HK-2 (cell line): ENCODE data around the gene KRT7.
"Not testable (repeated sequence)": the region's sequence is repeated elsewhere in the genome, so short reads cannot be mapped to it uniquely, and the experiment has no call there.

Source experiments
- DNase-seq: peaks from one replicate; pipeline ENCODE4 v3.0.0-alpha.2; 2018; ENCODE audit not compliant: unreplicated experiment

The KRT7 gene

DNA sequence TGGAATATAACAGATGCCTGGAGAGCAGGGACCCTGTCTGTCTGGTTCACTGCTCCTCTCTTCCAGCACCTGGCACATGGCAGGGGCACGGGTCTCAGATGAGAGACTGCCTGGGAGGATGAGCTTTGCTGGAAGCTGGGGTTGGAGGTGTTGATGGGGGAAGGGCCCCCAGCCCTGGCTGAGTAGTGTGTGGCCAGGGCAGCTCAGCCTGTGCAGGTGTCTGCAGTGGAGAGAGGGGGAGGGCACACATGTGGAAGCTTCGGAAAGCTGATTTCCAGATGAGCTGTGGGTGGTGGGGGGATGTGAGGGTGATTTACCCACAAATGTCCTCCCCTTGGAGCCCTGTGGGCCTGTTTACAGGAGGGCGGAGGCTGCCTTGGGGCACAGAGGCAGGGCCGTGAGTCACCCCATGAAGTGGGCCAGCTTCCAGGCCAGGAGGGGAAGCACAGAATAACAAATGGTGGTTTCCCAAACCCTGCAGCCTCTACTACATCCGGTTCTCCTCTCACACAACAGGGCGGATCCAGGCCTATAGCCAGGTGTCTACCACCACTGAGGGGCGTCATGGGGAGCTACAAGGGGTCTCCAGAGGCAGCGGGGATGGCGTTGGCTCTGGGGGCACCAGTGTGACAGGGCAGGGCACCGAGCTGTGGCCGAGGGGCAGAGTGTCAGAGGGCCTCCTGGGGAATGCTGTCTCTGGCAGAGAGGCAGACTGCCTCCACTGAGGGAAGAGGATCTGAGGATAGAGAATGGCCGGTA lies 11.0 kb downstream of the KRT7 start:
- DNase-seq: peak; percentile 87

DNA sequence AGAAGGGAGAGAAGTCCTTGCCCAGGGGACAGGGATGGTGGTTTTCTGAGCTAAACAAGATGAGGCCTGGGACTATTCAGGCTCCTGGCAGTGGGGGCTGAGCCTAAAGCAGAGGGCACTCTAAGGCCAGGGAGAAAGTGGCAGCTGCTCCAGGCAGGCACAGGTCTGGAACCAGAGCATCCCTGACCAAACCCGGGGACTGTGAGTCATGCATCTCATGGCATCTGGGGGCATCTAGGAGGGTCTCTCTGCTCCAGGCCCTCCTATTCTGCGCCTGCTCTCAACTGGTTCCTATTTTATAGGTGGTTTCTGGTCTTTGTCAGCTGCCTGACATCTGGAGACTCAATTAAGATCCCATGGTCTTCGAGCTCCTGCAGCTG lies 11.6 kb downstream of the KRT7 start:
- DNase-seq: no peak

DNA sequence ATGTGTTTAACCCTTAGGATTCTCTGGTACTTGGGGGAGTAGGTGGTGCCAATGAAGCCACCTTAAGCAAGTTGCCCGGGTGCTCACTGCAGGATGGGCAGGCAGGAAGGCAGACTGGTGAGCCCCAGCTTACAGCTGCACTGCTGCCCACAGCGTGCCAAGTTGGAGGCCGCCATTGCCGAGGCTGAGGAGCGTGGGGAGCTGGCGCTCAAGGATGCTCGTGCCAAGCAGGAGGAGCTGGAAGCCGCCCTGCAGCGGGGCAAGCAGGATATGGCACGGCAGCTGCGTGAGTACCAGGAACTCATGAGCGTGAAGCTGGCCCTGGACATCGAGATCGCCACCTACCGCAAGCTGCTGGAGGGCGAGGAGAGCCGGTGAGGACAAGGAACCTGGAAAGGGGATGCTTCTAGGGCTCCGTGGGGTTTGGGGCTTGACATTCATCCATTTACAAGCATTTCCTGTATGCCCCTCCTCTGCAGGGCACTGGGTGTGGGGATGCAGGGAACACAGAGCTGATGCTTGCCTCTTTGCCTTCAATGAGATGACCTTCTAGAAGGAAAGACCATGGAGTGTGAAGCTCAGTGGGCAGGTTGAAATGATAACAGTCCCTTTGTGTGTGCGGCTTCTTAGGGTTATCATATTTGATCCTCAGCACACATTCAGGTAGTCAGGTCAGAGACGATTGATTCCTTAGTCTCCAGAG lies 12.4 kb downstream of the KRT7 start:
- no peak for DNase-seq

DNA sequence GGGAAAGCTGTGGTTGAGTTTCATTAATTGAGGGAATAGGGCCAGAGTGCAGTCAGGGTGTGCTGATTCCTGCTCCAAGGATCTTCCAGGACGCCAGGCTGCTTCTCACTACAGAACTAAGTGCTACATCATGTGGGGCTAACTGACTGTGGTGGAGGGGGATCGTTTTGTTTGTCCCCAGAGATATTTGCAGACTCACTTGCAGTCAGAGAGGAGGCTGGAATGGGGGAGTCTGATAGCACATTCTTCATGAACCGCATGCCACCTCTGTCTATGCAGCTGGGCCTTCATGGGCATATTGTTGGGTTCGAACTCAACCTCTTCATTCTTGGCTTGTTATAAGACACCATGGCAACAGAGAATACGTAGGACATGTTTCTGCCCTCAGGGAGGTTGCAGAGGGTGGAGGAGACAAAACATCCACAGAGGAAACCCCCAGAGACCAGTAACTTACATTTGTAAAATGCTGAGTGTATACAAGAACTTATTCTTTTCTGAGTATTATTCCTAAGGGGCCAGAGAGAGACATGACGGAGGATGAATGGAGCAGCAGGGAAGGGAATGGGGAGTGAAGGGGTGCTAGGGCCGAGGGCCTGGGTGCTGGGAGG lies 13.0 kb downstream of the KRT7 start:
- no peak for DNase-seq

DNA sequence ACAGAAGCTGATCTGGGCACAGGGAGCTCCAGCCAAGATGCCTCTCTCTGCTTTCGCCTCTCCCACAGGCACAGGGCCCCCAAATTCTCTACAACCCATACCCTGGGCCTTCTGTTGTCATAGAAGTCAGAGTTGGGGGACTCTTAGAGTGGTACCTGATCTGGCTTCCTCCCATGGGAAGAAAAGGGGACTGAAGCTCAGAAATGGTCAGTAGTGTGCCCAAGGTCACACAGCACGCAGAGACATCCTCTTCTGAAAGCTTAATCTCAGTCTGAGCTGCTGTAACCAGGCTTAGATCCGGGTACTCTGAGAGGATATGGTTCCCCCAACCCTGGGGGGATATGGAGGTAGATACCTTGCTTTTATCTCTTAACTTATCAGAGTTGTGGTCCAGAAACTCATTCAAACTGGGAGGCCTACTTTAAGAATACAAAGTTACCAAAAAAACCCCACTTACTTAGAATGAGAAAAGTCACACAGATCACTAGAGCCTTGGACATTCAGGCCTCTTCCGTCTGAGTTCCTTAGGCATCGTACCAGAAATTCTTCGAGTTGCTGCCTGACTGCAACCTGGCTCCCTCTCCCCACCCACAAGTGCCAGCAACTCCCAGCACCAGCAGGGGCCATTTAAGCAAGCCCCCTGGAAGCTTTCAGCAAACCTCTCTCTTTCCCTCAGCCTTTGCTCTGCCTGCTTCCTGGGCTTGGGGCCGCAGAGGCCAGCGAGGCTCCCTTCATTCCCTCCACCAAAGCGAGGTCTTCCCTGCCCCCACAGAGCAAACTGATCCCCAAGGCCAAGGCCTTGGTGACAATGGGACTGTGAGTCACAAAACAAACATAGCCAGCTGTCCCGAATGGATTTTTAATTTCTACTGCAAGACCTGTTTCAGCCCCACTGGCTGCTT lies 13.9 kb downstream of the KRT7 start:
- DNase-seq: no peak

DNA sequence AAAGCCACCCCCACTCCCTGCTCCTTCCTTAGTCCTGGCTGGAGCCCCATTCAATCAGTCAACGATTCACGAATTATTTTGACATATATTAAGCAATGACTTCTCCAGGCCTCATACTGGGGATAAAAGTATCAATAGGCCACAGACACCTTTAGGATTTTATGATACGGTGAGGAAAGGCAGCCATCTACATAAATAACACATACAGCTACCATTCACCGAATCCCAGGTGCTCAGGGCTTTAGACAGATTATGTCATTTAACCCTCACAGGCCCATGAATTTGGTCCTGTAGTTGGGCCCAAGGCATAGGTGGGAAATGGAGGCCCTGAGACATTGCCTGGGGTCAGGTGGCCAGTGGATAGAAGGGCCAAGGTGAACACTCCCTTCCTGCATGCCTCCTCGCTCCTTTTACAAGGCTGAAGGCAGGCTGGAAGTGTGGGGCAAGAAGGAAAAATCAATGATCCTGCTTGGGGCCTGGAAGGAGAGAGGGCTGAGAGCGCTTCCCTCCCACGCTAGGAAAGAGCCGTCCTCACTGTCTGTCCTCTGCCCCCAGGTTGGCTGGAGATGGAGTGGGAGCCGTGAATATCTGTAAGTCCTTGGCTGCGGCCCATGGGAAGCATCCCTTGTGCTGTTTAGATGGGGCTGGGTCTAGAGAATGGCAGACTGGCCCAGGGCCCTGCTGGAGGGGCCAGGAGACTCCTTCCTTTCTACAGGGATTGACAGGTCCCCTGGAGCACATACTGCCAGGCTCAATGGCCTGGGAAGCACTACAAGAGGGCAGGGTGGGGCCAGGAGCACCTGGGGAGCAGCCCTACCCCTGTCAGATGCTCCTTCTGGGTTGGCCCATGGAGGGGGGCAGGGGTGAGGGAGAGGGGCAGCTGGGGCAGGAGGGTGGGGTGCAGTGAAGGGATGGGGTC lies 14.8 kb downstream of the KRT7 start:
- DNase-seq: no peak

DNA sequence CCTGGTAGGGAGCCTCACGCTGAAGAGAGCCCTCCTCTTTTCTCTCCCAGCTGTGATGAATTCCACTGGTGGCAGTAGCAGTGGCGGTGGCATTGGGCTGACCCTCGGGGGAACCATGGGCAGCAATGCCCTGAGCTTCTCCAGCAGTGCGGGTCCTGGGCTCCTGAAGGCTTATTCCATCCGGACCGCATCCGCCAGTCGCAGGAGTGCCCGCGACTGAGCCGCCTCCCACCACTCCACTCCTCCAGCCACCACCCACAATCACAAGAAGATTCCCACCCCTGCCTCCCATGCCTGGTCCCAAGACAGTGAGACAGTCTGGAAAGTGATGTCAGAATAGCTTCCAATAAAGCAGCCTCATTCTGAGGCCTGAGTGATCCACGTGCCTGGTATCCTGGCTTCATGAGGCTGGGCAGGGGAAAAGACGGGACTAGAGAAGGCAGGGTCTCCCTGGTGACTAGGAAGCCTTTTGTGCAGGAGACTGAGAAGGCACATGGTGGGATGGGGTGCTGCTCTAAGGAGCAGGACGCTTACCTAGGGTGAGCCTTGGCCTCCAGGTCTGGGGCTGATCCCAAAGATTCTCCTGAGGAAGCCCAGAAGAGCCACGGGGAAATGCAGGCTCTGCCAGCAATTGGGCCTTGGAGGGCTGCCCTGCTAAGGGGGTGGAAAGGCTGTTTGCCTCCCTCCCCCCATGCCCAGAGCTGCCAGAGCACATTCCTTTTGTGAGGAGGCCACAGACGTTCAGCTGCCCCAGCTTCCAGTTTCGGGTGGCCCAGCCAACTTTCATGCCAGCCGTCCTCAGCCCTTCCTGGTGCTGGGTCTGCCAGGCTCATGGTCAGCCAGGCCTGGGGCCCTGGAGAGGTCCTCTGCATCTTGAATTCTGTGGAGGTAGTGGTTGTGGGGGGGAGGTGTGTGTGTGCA lies 15.8 kb downstream of the KRT7 start:
- no peak for DNase-seq

DNA sequence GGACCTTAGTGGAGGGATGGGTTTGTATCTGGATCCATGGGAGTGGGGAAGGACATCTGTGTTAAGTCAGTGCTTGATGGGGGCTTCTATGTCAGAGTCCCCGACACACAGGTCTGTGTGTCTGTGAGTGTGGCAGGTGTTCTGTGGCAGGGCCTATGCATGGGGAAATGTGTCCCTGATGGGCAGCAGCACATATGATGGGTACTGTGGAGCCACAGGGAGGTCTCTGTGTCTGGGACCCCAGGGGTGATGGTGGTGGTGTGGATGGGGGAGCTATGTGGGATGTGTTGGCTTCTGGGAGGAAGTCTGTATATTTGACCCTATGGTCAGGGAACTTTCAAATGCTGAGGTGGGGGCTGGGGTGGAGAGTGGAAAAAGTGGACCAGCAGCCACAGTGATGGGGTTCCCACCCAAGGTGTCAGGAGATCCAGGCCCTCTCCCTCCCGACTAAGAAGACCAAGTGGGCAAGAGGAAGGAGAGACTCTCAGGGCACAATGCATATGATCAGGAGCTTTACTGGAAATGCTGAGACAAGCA lies 16.5 kb downstream of the KRT7 start:
- no peak for DNase-seq

DNA sequence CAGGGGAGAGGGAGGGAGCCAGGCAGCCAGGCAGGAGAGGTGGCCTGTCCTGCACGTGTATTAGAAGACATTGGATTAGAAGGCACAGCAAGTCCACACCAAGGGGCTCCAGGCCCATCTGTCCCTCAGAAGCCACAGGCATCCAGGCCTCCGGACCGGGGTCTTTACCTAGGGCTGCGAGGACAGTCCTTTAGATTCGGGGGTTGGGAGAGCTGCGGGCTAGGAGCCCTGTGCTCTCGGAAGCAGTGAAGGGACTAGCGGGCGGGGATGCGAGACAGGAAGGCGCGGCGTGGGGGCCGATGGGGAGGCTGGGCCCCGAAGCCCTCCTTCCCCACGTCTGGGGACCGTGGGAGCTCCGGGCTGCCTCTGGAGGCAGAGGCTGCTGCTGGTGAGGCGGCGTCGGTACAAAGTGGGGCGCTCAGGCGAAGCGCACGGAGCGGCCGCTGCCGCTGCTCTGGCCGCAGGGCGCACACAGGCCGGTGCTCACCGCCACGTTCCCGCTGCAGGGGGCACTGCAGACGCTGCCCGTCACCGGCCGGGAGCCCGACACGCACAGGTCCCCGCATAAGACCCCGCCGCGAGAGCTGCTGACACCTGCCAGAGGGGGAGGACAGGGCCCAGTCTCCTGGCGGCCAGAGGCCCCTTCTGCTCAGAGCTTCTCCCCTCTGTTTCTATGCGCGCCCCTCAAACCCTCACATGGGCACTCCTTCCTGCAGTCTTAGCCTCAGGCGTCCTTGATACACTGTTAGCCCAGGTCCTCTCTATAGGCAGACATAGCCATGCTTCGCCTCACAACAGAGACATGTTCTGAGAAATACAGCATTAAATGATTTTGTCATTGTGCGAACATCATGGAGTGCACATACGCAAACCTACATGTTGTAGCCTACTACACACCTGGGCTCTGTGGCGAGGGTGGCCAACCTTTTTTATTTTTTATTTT lies 17.3 kb downstream of the KRT7 start:
- DNase-seq: no peak

DNA sequence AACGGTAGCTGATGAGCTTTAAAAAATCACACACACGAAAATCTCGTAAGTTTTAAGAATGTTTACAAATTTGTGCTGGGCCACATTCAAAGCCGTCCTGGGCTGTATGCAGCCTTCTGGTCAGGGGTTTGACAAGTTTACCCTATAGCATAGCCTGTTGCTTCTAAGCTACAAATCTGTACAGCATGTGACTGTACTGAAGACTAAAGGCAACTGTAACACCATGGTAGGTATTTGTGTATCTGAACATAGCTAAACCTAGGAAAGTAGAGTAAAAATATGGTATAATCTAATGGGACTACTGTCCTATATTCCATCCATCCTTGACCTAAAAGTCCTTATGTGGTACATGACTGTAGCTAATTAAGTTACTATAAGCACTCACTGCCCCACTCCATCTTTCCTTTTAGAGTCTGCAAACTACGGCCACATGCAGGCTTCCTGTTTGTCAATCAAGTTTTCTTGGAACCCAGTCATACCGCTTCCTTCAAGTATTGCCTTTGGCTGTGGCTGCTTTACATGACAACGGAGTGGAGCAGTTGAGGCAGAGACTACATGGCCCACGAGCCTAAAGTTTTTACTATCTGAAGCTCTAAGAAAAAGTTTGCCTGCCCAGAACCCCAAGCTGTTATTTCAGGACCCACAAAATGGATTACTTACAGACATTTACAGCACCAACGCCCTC lies 18.5 kb downstream of the KRT7 start:
- no peak for DNase-seq

DNA sequence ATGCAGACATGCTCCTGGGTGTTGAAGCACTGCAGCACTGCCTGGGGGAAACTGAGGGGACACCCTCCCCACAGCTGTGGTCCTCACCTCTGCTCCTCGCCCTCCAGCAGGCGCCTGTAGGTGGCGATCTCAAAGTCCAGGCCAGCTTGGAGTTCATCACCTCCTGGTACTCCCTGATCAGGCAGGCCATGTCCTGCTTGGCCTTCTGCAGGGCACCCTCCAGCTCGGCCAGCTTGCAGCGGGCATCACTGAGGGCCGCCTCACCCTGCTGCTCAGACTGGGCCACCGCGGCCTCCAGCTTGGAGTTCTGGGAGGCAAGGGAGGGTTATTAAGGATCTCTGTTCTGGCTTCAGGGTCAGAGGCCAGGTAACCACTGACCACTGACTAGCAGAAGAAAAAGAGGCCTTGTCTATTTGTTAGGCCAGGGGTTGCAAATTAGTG lies 19.2 kb downstream of the KRT7 start:
- not testable (repeated sequence) for DNase-seq

DNA sequence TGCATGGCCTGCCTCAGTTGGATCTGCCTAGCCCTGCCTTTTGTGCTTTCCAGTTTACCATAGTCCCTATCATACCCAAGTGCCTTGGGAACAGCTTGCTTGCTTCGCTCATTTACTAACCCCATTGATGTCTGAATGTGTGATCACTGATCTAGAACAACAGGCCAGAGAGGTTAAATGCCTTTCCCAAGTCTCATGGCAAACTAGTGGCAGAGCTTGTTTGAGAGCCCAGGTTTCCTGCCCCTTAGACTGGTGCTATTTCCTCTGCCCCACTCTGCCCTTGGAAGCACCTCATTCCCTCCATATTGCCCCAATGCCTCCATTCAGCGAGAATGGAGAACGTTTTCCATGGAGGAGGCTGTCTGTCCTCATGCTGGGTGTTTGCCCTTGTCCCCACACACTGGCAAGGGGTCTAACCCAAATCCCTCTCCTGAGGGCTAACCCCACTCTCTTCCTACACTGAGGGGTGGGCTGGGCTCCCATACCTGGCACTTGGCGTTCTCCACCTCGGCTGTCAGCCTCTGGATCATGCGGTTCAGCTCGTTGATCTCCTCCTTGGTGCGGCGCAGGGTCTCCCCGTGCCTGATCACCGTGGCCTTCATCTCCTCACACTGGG lies 19.8 kb downstream of the KRT7 start:
- no peak for DNase-seq

DNA sequence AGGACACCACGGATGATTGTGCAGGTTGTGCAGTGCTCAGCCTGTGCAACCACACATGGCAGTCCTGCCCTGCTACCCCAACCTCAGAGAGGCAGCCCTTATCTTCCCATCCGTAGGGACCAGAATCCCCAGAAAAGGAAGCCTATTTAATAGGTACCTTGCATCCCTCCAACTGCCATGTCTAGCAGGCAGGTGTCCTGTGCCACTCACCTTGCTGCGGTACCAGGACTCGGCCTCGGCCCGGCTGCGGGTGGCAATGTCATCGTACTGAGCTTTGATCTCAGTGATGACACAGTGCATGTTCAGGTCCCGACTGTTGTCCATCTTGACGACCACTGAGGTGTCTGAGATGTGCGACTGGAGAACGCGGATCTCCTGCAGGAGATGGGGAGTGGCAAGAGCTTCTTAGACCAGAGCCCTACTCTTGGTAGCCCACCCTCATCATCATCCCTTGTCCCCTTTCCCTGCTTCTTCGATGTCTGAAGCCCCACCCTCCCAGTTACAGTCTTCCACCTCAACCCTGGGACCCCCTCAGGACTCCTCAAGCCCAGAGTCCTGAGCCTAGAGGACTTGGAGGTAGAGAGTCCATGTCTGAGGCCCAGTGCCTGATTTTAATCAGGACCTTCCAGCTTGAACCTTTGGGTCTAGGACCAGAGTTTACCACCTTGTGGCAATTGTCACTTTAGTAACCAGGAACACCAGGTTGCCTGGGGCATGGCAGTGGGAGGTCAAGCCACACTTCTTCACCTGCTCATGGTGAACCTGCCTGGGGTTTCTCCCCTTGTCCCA lies 20.5 kb downstream of the KRT7 start:
- no peak for DNase-seq

DNA sequence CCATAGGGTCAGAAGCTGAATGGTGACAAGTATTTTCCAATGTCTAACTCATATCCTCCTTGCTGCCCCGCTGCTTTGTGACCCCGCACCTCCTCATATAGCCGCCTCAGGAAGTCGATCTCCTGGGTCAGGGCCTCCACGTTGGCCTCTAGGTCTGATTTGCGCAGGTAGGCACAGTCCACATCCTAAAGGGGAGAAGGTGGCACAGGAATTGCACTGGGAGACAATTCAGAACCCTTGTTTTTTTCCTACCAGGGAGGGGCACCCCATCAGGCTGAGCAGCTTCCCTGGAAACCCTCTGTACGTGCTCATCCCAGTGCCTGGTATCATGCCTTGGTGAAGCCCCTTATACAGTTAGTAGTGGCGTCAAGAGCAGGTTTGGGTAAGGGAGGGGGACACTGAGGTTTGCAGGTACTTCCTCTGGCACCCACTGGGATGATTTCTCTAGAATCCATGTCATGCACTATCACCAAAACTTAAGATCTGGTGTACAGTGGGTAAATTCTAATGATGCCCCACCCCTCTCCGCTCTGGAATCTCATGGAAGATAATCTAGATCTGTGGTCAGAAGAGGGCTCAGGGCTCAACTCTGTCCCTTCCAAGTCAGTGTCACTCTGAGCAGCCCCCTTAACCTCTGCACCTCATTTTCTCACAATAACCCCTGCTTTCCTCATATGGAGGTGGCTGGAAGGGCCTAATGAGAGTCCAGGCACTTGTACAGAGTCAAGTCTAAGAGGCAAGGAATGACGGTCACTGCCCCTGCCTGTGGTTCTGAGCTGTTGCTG lies 21.3 kb downstream of the KRT7 start:
- no peak for DNase-seq

DNA sequence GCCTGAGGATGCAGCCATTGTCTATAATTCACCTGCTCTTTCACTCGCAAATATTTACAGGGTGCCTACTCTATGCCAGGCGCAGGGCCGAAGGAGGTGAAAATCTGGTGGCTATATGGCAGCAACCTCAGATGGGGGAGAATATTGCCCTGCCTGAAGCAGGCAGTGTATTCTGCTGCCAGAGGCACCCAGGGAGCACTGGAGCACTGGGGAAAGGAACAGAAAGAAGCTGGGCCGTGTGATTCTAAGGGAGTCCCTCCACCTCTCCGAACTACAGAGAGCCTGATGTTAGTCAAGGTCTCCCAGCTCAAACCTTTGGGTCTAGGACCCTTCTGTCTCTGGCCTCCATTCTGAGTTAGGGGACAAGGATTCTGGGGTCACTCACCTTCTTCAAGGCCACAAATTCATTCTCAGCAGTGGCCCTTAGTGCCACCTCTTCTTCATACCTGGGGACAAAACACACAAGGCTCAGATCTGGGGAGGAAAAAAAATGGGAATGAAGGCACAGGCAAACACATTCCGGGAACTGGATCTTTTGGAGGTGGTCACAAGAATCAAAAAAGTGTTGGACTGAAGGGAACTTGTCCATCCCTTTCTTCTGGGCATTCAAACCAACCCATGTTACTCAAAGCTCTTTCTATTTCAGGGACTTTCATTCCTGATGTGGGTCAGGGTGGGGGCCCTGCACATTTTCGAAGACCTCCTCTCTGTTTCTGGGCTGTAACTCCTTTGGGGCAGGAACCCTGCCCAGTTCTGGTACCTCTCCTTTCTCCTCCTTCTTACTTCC lies 22.1 kb downstream of the KRT7 start:
- DNase-seq: no peak
